Activated B cell treated with CpG ODN at 0.5 μM for 24 hours (primary cell): Measurements from ENCODE around the gene CSGALNACT2. TPM values are rescaled to one million over a fixed set of nuclear protein-coding genes. Genes with fewer than 3 reads are reported as not detected.

ENCODE experiments used
- ATAC-seq: fragments of 200-7000 bp; cut with Tn5 transposase; one replicate; pipeline ENCODE4 v1.10.0; 2021; ENCODE audit warnings: low read depth, mild to moderate bottlenecking, moderate library complexity
- CTCF ChIA-PET: fragments of 350-600 bp; sonication (Branson Sonifier 250); formaldehyde crosslinking; loops from one replicate; lab custom pipeline; 2021; ENCODE audit warnings: antibody characterized with exemption; lab: Charles Lee
- POLR2A ChIA-PET: fragments of 350-600 bp; sonication (Branson Sonifier 250); formaldehyde crosslinking; loops from one replicate; lab custom pipeline; 2021; ENCODE audit warnings: antibody characterized with exemption; lab: Charles Lee
- DNase-seq: peaks from one replicate; pipeline ENCODE4 v3.0.0; 2022
- H3K27ac Mint-ChIP-seq: one replicate; pipeline ENCODE4 v1.8.0; 2020; ENCODE audit warnings: mixed read lengths
- H3K27me3 Mint-ChIP-seq: one replicate; pipeline ENCODE4 v1.8.0; 2021; ENCODE audit warnings: mixed read lengths
- H3K36me3 Mint-ChIP-seq: one replicate; pipeline ENCODE4 v1.8.0; 2021; ENCODE audit warnings: low read depth, mixed read lengths
- H3K4me1 Mint-ChIP-seq: one replicate; pipeline ENCODE4 v1.8.0; 2021; ENCODE audit warnings: mixed read lengths
- H3K4me3 Mint-ChIP-seq: one replicate; pipeline ENCODE4 v1.8.0; 2020; ENCODE audit warnings: mild to moderate bottlenecking, mixed read lengths
- H3K9me3 Mint-ChIP-seq: one replicate; pipeline ENCODE4 v1.8.0; 2020; ENCODE audit warnings: mixed read lengths
- CTCF ChIP-seq: fragments of 200-600 bp; IDR thresholded peaks from one replicate; pipeline ENCODE4 v1.8.0; 2022; ENCODE audit warnings: antibody characterized with exemption, mild to moderate bottlenecking
- intact Hi-C: fragments of 100-400 bp; cut with micrococcal nuclease; formaldehyde crosslinking; loops from one replicate; pipeline ENCODE4 v1.15.1; 2024
- total RNA-seq: library from RNA; stranded (reverse); gene quantifications from 2 replicates; pipeline ENCODE4 v1.2.3, GENCODE V29; 2022

CSGALNACT2 gene
- total RNA-seq, 1 donor from 2014 or later: 17.4 TPM

GRCh38 chr10:43114088-43114742, 24.0 kb upstream of the CSGALNACT2 start:
- Mint-ChIP-seq H3K4me1 (peaks cover 1% of the 10 kb centered on the region), H3K4me3 (no peak overlapping the region), H3K27ac (no peak overlapping the region), H3K36me3 (no peaks in the 10 kb centered on the region), H3K9me3 (no peaks in the 10 kb centered on the region), H3K27me3 (no peaks in the 10 kb centered on the region)
- ChIA-PET CTCF (no interaction called here), POLR2A (no interaction called here)
- intact Hi-C loops: no loop called here
- ATAC-seq (no peak), DNase-seq (no peak)
- TF ChIP-seq CTCF: no peak

GRCh38 chr10:43114743-43115611, 23.3 kb upstream of the CSGALNACT2 start:
- H3K27me3 Mint-ChIP-seq: no peaks in the 10 kb centered on the region
- DNase-seq: no peak
- ATAC-seq: no peak
- H3K9me3 Mint-ChIP-seq: no peaks in the 10 kb centered on the region
- intact Hi-C loops: no loop called here
- no peak overlapping the region for H3K27ac Mint-ChIP-seq
- ChIA-PET POLR2A (no interaction called here), CTCF (interaction anchor here (1.0 kb wide), 1 partner anchor 248 kb away, joined by 3 read pairs; no protein-coding TSS in a partner anchor)
- no peak overlapping the region for H3K4me3 Mint-ChIP-seq
- no peak for TF ChIP-seq CTCF
- no peaks in the 10 kb centered on the region for H3K36me3 Mint-ChIP-seq
- H3K4me1 Mint-ChIP-seq: peaks cover 5% of the 10 kb centered on the region

- no peak for TF ChIP-seq CTCF
- Mint-ChIP-seq H3K9me3 (no peaks in the 10 kb centered on the region), H3K4me1 (peaks cover 14% of the 10 kb centered on the region), H3K27ac (no peak overlapping the region), H3K36me3 (no peaks in the 10 kb centered on the region), H3K4me3 (no peak overlapping the region), H3K27me3 (no peaks in the 10 kb centered on the region)
- ChIA-PET POLR2A (no interaction called here), CTCF (no interaction called here)
- DNase-seq (no peak), ATAC-seq (no peak)
- intact Hi-C loops: no loop called here
Observed at GRCh38 chr10:43115881-43116595, 22.2 kb upstream of the CSGALNACT2 start.

GRCh38 chr10:43116596-43116995, 21.6 kb upstream of the CSGALNACT2 start:
- CTCF ChIA-PET: no interaction called here
- no peaks in the 10 kb centered on the region for H3K9me3 Mint-ChIP-seq
- POLR2A ChIA-PET: no interaction called here

More at GRCh38 chr10:43116596-43116995, 21.6 kb upstream of the CSGALNACT2 start:
- Mint-ChIP-seq H3K27me3 (no peaks in the 10 kb centered on the region), H3K27ac (no peak overlapping the region), H3K4me1 (peaks cover 19% of the 10 kb centered on the region), H3K4me3 (no peak overlapping the region), H3K36me3 (no peaks in the 10 kb centered on the region)
- intact Hi-C loops: no loop called here
- TF ChIP-seq CTCF: no peak
- ATAC-seq: no peak
- no peak for DNase-seq
